ENCODE measurements around the gene CXorf66. TPM values are rescaled to one million over a fixed set of nuclear protein-coding genes. Genes with fewer than 3 reads are reported as not detected.
A peak's percentile ranks its signal among the peaks of the same experiment; 100 is the strongest.
"Not testable (repeated sequence)": the region's sequence is repeated elsewhere in the genome, so short reads cannot be mapped to it uniquely, and the experiment has no call there.

CXorf66 gene
- total and polyA plus RNA-seq, 2 of the 13 experiments (the other 11 are each of a cell fraction or from before 2014, with no cell fraction given) = not detected

GRCh38 chrX:139967300-139967699 is 2.0 kb upstream of the CXorf66 start:
- no peaks in the 10 kb centered on the region for H3K79me2 ChIP-seq (ENCODE audit: insufficient read depth, low read length)
- intact Hi-C loops (cut with micrococcal nuclease; ENCODE audit: unreplicated experiment) = no loop called here
- DNase-seq (ENCODE audit: low spot score) (peak; percentile 9), ATAC-seq (peak; percentile 49; the same call in 1 of the 3 replicates), FAIRE-seq (peak; percentile 18)
- H4K20me1 ChIP-seq (ENCODE audit: insufficient read depth, low read length) = no peaks in the 10 kb centered on the region
- ChIA-PET CTCF (ENCODE audit: low intra/inter-chr PET ratio, low total read pairs) (no interaction called here), POLR2A (no interaction called here)
- H2AFZ ChIP-seq (ENCODE audit: low read length) = peak overlapping the region; percentile 27
- no peak overlapping the region for H3K27ac ChIP-seq (ENCODE audit: extremely low read length, insufficient read depth, low read length)
- H3K9ac ChIP-seq (ENCODE audit: insufficient read depth, low read depth, low read length) = no peak overlapping the region
- H3K36me3 ChIP-seq (replicated peaks in 1 of 2; ENCODE audit: control insufficient read depth in 1 of 2, insufficient read depth in 2 of 2, low read length in 2 of 2) = no peaks in the 10 kb centered on the region
- no peaks in the 10 kb centered on the region for H3K4me1 ChIP-seq (ENCODE audit: insufficient read depth, low read length)
- 31% methylated on average over 4 of the region's 4 CpGs for WGBS (ENCODE audit: low lambda C conversion rate)
- H3K27me3 ChIP-seq (ENCODE audit: control insufficient read depth in 1 of 2, insufficient read depth in 2 of 2, low read length in 2 of 2) = no peaks in the 10 kb centered on the region
- no peaks in the 10 kb centered on the region for H3K9me3 ChIP-seq (ENCODE audit: low read length)
- no peak overlapping the region for H3K4me2 ChIP-seq (ENCODE audit: low read depth, low read length)
- in situ Hi-C loops (cut with HindIII; ENCODE audit: extremely low pct_ligation_motif_present, low pct_unique_long_range_greater_than_20kb) = no loop called here
- no peak overlapping the region for H3K4me3 ChIP-seq (replicated peaks in 1 of 3; ENCODE audit: insufficient read depth in 1 of 3, low read depth in 2 of 3, low read length in 3 of 3)
- BruUV-seq (replicated peaks) = no TSS peak
- TF ChIP-seq STAG1 (CRISPR knock-in tag; IDR thresholded peaks at IDR 0.05) (peak; percentile 29; the same call in 1 of the 2 replicates), ZNF317 (CRISPR knock-in tag; IDR thresholded peaks at IDR 0.05) (peak; percentile 78; the same call in 1 of the 2 replicates), SATB2 (CRISPR knock-in tag; IDR thresholded peaks at IDR 0.05) (no peak), SMC3 (IDR thresholded peaks at IDR 0.05; ENCODE audit: low read length) (peak; percentile 17; the same call in 1 of the 2 replicates), MBNL3 (CRISPR knock-in tag; conservative IDR thresholded peaks at IDR 0.05) (no peak)

DNA sequence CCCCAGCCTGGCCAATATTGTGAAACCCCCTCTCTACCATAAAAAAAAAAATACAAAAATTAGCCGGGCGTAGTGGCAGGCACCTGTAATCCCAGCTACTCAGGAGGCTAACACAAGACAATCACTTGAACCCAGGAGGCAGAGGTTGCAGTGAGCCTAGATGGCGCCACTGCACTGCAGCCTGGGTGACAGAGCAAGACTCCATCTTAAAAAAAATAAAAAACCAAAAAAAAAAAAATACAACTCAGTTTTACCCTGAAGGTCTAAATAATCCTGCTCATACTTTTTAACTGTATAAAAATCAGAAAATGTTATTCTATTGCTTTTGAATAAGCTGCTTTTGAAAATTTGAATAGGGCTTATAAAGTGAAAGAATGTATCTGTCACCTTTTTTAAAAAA is 838 bp upstream of the CXorf66 start:
- POLR2A ChIA-PET; H3K36me3 ChIP-seq (replicated peaks in 1 of 2; ENCODE audit: control insufficient read depth in 1 of 2, insufficient read depth in 2 of 2, low read length in 2 of 2); in situ Hi-C loops (cut with HindIII; ENCODE audit: extremely low pct_ligation_motif_present, low pct_unique_long_range_greater_than_20kb); H4K20me1 ChIP-seq (ENCODE audit: insufficient read depth, low read length); CTCF ChIA-PET (ENCODE audit: low intra/inter-chr PET ratio, low total read pairs); H3K4me1 ChIP-seq (ENCODE audit: insufficient read depth, low read length); DNase-seq (ENCODE audit: low spot score); H3K4me2 ChIP-seq (ENCODE audit: low read depth, low read length); BruUV-seq (replicated peaks); H3K4me3 ChIP-seq (replicated peaks in 1 of 3; ENCODE audit: insufficient read depth in 1 of 3, low read depth in 2 of 3, low read length in 3 of 3); H3K27ac ChIP-seq (ENCODE audit: extremely low read length, insufficient read depth, low read length); intact Hi-C loops (cut with micrococcal nuclease; ENCODE audit: unreplicated experiment); H3K79me2 ChIP-seq (ENCODE audit: insufficient read depth, low read length); H2AFZ ChIP-seq (ENCODE audit: low read length); H3K27me3 ChIP-seq (ENCODE audit: control insufficient read depth in 1 of 2, insufficient read depth in 2 of 2, low read length in 2 of 2); FAIRE-seq; H3K9me3 ChIP-seq (ENCODE audit: low read length); H3K9ac ChIP-seq (ENCODE audit: insufficient read depth, low read depth, low read length); ATAC-seq: not testable (repeated sequence)
- 29% methylated on average over 3 of the region's 3 CpGs for WGBS (ENCODE audit: low lambda C conversion rate)

DNA sequence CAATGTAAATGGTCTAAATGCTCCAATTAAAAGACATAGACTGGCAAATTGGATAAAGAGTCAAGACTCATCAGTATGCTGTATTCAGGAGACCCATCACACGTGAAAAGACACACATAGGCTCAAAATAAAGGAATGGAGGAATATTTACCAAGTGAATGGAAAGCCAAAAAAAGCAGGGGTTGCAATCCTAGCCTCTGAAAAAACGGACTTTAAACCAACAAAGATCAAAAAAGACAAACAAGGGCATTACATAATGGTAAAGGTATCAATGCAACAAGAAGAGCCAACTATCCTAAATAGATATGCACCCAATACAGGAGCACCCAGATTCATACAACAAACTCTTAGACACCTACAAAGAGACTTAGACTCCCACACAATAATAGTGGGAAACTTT is 4.2 kb downstream of the CXorf66 start:
- ATAC-seq; DNase-seq (ENCODE audit: low spot score); H3K9ac ChIP-seq (ENCODE audit: insufficient read depth, low read depth, low read length); intact Hi-C loops (cut with micrococcal nuclease; ENCODE audit: unreplicated experiment); H3K4me2 ChIP-seq (ENCODE audit: low read depth, low read length); H3K79me2 ChIP-seq (ENCODE audit: insufficient read depth, low read length); H3K4me1 ChIP-seq (ENCODE audit: insufficient read depth, low read length); H3K36me3 ChIP-seq (replicated peaks in 1 of 2; ENCODE audit: control insufficient read depth in 1 of 2, insufficient read depth in 2 of 2, low read length in 2 of 2); CTCF ChIA-PET (ENCODE audit: low intra/inter-chr PET ratio, low total read pairs); H3K27ac ChIP-seq (ENCODE audit: extremely low read length, insufficient read depth, low read length); FAIRE-seq; H3K27me3 ChIP-seq (ENCODE audit: control insufficient read depth in 1 of 2, insufficient read depth in 2 of 2, low read length in 2 of 2); H4K20me1 ChIP-seq (ENCODE audit: insufficient read depth, low read length); POLR2A ChIA-PET; BruUV-seq (replicated peaks); H3K4me3 ChIP-seq (replicated peaks in 1 of 3; ENCODE audit: insufficient read depth in 1 of 3, low read depth in 2 of 3, low read length in 3 of 3); in situ Hi-C loops (cut with HindIII; ENCODE audit: extremely low pct_ligation_motif_present, low pct_unique_long_range_greater_than_20kb); H3K9me3 ChIP-seq (ENCODE audit: low read length); H2AFZ ChIP-seq (ENCODE audit: low read length): not testable (repeated sequence)
- WGBS (ENCODE audit: low lambda C conversion rate) = 0% methylated on average over 2 of the region's 2 CpGs
